ES-I3 (cell line): ENCODE results near the gene ZBTB47.

Source experiments
- H3K36me3 ChIP-seq: 2 replicates; pipeline ENCODE4 v1.6.1; 2013; ENCODE audit warnings: mild to moderate bottlenecking, low read length, control low read depth, moderate library complexity; ENCODE audit not compliant: insufficient read depth
- H3K4me1 ChIP-seq: 2 replicates; pipeline ENCODE4 v1.6.1; 2013; ENCODE audit warnings: mild to moderate bottlenecking, control low read depth, low read length; ENCODE audit not compliant: insufficient read depth
- H3K9ac ChIP-seq: 2 replicates; pipeline ENCODE4 v1.6.1; 2013; ENCODE audit warnings: low read depth, mild to moderate bottlenecking, low read length, moderate library complexity
- H3K9me3 ChIP-seq: 2 replicates; pipeline ENCODE4 v1.6.1; 2013; ENCODE audit warnings: mild to moderate bottlenecking, low read length, moderate library complexity; ENCODE audit not compliant: control insufficient read depth, insufficient read depth

The ZBTB47 gene

GRCh38 chr3:42681361-42682038 is 28.0 kb downstream of the ZBTB47 start:
- H3K4me1 ChIP-seq: peaks cover 4% of the 10 kb centered on the region; the same call in 1 of the 2 replicates
- H3K9ac ChIP-seq: no peak overlapping the region
- H3K9me3 ChIP-seq: no peaks in the 10 kb centered on the region
- no peaks in the 10 kb centered on the region for H3K36me3 ChIP-seq

- Histone ChIP-seq H3K4me1 (peaks cover 4% of the 10 kb centered on the region; the same call in 1 of the 2 replicates), H3K36me3 (no peaks in the 10 kb centered on the region), H3K9me3 (no peaks in the 10 kb centered on the region), H3K9ac (no peak overlapping the region)
Observed at GRCh38 chr3:42682301-42683070, 29.0 kb downstream of the ZBTB47 start.

GRCh38 chr3:42683875-42684598 is 30.5 kb downstream of the ZBTB47 start:
- Histone ChIP-seq H3K36me3 (no peaks in the 10 kb centered on the region), H3K9me3 (no peaks in the 10 kb centered on the region), H3K4me1 (peaks cover 4% of the 10 kb centered on the region; the same call in 1 of the 2 replicates), H3K9ac (no peak overlapping the region)

- Histone ChIP-seq H3K9me3 (no peaks in the 10 kb centered on the region), H3K4me1 (peaks cover 4% of the 10 kb centered on the region; the same call in 1 of the 2 replicates), H3K9ac (no peak overlapping the region), H3K36me3 (no peaks in the 10 kb centered on the region)
Observed at GRCh38 chr3:42684632-42685362, 31.3 kb downstream of the ZBTB47 start.

- no peaks in the 10 kb centered on the region for H3K36me3 ChIP-seq
- H3K9ac ChIP-seq: no peak within 1 kb of the TSS
- H3K9me3 ChIP-seq: no peaks in the 10 kb centered on the region
- H3K4me1 ChIP-seq: peaks cover 4% of the 10 kb centered on the region; the same call in 1 of the 2 replicates
Observed at GRCh38 chr3:42685363-42685881, 31.9 kb downstream of the ZBTB47 start, which contains the start of gene KLHL40. Gene KLHL40, plus strand, starts transcription at chr3:42685537. Its CDS starts 82 bp downstream, at chr3:42685619.

- no peaks in the 10 kb centered on the region for H3K36me3 ChIP-seq
- H3K9ac ChIP-seq: no peak overlapping the region
- H3K9me3 ChIP-seq: no peaks in the 10 kb centered on the region
- peaks cover 4% of the 10 kb centered on the region; the same call in 1 of the 2 replicates for H3K4me1 ChIP-seq
Observed at GRCh38 chr3:42685891-42686820, 32.7 kb downstream of the ZBTB47 start.

GRCh38 chr3:42686832-42687650 is 33.5 kb downstream of the ZBTB47 start:
- H3K9me3 ChIP-seq: no peaks in the 10 kb centered on the region
- no peak overlapping the region for H3K9ac ChIP-seq
- no peaks in the 10 kb centered on the region for H3K36me3 ChIP-seq
- H3K4me1 ChIP-seq: peaks cover 4% of the 10 kb centered on the region; the same call in 1 of the 2 replicates

- Histone ChIP-seq H3K4me1 (peaks cover 4% of the 10 kb centered on the region; the same call in 1 of the 2 replicates), H3K9ac (no peak overlapping the region), H3K9me3 (no peaks in the 10 kb centered on the region), H3K36me3 (no peaks in the 10 kb centered on the region)
Observed at GRCh38 chr3:42688016-42688415, 34.5 kb downstream of the ZBTB47 start.

- Histone ChIP-seq H3K36me3 (no peaks in the 10 kb centered on the region), H3K9me3 (no peaks in the 10 kb centered on the region), H3K9ac (no peak overlapping the region), H3K4me1 (no peaks in the 10 kb centered on the region; the same call in 1 of the 2 replicates)
Observed at GRCh38 chr3:42688487-42689420, 35.3 kb downstream of the ZBTB47 start.

GRCh38 chr3:42689421-42690014 is 36.0 kb downstream of the ZBTB47 start:
- Histone ChIP-seq H3K36me3 (no peaks in the 10 kb centered on the region), H3K4me1 (no peaks in the 10 kb centered on the region; the same call in 1 of the 2 replicates), H3K9ac (no peak overlapping the region), H3K9me3 (no peaks in the 10 kb centered on the region)

- Histone ChIP-seq H3K36me3 (no peaks in the 10 kb centered on the region), H3K9me3 (no peaks in the 10 kb centered on the region), H3K9ac (no peak overlapping the region), H3K4me1 (no peaks in the 10 kb centered on the region)
Observed at GRCh38 chr3:42690191-42690590, 36.7 kb downstream of the ZBTB47 start.
